Measurements from ENCODE around the gene ARHGAP25. TPM values are rescaled to one million over a fixed set of nuclear protein-coding genes. Genes with fewer than 3 reads are reported as not detected.

The ARHGAP25 gene
- total RNA-seq, 4 donors from 2014 or later = 6.1 to 40.8 (median 11.7) TPM

DNA sequence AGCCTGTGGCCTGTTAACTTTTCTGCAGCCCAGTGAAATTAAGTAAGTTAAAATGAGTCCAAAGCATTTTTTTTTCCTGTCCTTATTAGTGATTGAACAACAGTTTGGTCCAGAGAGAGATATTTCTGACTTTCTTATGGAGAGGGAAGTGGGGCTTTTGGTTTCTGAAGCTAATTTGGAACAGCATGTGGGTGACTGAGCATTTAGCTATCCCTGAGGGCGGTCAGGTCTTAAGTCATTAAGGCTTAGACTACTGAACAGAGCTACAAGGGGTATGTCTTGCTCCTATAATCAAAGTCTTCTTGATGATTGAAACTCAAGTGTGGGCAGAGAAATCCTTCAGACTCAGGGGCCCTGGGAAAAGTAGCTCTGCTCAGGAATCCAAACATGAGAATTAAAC is 14.0 kb downstream of the ARHGAP25 start:
- no peak for ATAC-seq (ENCODE audit: low FRiP score)
- no peak for DNase-seq (ENCODE audit: low spot score)
- TF ChIP-seq, protein P1, sequence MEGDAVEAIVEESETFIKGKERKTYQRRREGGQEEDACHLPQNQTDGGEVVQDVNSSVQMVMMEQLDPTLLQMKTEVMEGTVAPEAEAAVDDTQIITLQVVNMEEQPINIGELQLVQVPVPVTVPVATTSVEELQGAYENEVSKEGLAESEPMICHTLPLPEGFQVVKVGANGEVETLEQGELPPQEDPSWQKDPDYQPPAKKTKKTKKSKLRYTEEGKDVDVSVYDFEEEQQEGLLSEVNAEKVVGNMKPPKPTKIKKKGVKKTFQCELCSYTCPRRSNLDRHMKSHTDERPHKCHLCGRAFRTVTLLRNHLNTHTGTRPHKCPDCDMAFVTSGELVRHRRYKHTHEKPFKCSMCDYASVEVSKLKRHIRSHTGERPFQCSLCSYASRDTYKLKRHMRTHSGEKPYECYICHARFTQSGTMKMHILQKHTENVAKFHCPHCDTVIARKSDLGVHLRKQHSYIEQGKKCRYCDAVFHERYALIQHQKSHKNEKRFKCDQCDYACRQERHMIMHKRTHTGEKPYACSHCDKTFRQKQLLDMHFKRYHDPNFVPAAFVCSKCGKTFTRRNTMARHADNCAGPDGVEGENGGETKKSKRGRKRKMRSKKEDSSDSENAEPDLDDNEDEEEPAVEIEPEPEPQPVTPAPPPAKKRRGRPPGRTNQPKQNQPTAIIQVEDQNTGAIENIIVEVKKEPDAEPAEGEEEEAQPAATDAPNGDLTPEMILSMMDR (IDR thresholded peaks at IDR 0.05) = no peak

DNA sequence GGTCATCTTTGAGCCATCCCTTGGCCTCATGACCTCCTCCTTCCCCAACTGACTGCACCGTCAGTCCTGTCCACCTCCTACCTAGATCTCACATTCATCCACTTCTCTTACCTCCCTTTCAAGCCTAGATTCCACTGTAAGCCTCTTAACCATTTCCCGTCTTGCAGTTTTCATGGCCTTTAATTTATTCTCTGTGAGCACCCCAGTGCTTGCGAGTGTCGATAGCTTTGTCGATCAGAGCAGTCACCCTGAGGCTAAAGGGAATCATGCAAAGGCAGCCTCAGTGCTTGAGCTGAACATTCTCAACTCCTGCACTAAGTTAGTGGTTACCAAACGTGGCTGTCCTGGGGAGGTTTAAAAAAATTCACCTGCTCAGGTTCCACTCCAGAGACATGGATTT is 14.7 kb downstream of the ARHGAP25 start:
- TF ChIP-seq, protein P1 (IDR thresholded peaks at IDR 0.05) = no peak
- no peak for ATAC-seq (ENCODE audit: low FRiP score)
- no peak for DNase-seq (ENCODE audit: low spot score)

DNA sequence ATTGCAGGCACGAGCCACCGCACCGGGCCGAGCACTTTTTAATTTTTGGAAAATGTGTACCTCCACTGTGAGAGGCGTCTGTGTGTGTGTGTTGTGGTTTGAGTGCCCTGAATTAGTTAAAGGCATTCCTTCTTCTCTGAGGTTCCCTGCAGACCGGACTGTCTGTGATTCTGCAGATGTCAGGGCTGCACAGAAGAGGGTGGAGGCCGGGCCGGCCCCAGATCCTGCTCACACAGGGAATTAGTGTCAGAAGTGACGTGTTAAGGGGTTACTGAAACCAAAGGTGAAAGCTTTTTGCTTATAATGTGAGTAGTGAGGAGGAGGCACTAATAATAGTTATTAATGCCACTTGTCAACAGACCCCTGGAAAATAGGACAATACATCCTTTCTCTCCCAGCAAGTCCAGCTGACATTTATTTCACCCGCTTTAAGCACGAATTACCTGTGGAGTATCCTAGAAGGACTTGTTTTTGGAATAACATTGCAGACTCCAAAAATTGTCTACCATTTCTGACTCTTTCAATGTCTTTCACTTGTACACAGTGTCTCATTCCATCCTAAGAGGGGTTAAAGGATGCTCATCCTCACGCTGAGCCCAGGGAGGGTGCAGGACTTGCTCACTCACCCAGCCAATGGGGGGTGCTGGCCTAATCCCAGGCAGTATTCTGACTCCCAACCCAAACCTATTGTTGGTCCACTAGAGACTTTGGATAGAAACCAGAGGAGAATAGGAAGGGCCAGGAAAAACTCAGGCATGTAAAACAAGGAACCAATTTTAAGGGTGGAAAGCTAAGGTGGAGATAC is 16.2 kb downstream of the ARHGAP25 start:
- ATAC-seq (ENCODE audit: low FRiP score) = no peak
- DNase-seq (ENCODE audit: low spot score) = no peak
- TF ChIP-seq, protein P1 (IDR thresholded peaks at IDR 0.05) = no peak

DNA sequence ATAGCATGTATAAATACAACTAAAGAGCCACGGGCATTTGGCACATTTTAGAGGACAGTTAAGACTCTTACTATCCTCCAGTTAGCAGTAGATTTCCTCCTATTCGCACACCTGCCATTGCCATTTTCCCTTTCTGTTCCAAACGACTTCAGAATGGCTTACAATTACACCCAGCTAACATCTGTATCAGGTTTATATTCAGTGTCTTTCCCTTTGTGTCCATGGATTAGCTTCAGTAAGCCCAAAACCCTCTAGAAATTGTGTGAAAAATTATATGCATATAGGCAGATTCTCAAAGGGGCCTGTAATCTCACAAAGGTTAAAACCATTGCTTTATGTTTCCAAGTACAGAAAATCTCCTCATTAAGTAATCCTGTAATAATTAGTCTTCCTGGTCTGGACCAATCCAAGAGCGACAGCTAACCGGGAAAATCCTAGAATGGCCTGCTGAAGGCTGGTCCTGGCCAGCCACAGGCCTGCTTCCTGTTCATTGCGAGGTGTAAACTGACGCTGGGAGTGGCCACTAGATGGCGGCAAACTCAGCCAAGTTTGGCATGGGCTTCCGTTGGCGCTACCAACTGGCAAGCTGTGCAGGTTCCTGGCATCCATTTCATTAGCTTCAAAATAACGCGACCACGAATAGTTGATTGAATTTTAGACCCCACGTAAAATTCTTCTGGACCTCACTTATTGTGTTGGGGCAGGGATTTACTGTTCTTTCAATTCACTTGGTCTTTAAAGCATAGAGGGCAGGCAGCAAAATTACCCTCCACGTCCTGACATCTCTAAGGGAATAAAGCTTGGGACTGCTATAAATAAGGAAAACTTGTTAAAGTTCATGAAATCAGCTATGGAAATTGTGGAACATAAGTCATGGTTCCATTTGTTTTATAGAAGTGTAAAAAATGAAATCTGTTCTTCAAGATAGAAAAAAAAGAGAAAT is 17.1 kb downstream of the ARHGAP25 start:
- ATAC-seq (ENCODE audit: low FRiP score) = peak; percentile 93
- TF ChIP-seq, protein P1 (IDR thresholded peaks at IDR 0.05) = peak in 1 of 3 donors; percentile 82
- peak; percentile 69 for DNase-seq (ENCODE audit: low spot score)

DNA sequence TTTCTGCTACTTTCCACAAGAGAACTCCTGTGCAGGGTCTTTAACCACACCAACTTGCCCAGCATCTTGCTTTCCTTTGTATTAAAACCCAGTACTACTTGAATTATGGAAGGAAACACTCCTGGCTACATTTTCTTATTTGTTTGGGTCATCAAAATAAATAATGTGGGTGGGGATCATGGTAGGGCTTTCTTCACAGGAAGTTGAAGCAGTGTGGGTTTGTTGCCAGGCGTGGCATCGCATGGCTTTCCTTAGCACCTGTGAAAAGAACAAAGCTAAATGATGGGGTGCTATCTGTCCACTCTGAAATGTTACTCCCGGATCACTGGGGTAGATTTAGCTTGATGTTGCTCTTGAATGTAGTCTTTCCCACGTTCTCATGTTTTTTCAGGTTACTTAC is 18.7 kb downstream of the ARHGAP25 start:
- DNase-seq (ENCODE audit: low spot score) (no peak), ATAC-seq (ENCODE audit: low FRiP score) (no peak)
- TF ChIP-seq, protein P1 (IDR thresholded peaks at IDR 0.05) = no peak

DNA sequence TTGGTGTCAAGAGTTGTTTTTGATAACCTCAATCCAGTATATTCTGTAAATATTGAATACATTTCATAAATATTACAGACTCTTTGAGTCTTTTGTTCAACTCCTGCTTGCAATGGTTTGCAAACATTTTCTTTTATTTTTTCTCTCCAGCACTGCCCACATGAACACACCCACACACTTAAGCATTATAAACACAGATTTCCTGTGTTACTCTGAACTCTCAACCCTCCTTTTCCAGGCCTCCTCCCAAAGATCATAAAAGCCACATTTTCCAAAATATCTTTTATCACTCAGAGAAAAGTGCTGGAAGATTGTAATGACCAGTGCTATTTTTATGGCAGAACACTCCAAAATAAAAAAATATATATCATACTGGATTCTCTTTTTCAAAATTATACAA is 20.5 kb downstream of the ARHGAP25 start:
- TF ChIP-seq, protein P1 (IDR thresholded peaks at IDR 0.05) = no peak
- DNase-seq (ENCODE audit: low spot score) = no peak
- ATAC-seq (ENCODE audit: low FRiP score) = no peak

Data from omental fat pad (tissue), 4 donors.